CD4-positive, alpha-beta T cell treated with Interleukin-17A for 1 hour (primary cell): ENCODE measurements around the gene DCUN1D2.
"Not testable (repeated sequence)": the region's sequence is repeated elsewhere in the genome, so short reads cannot be mapped to it uniquely, and the experiment has no call there.

ENCODE experiments used
- DNase-seq: peaks from one replicate; pipeline ENCODE4 v3.0.0-alpha.2; 2020

The DCUN1D2 gene

GRCh38 chr13:113490496-113491417, at the start of gene DCUN1D2:
DCUN1D2 (minus strand) TSS chr13:113490711; CDS start chr13:113490669, 42 bp downstream.
- peak; percentile 78 for DNase-seq

- no peak for DNase-seq
Measured at GRCh38 chr13:113539822-113540221, 49.3 kb upstream of the DCUN1D2 start.

- no peak for DNase-seq
Measured at GRCh38 chr13:113539176-113539575, 48.7 kb upstream of the DCUN1D2 start.

GRCh38 chr13:113538689-113539058, 48.2 kb upstream of the DCUN1D2 start:
- DNase-seq = no peak

GRCh38 chr13:113537909-113538688, 47.6 kb upstream of the DCUN1D2 start:
- no peak for DNase-seq

GRCh38 chr13:113537205-113537604, 46.7 kb upstream of the DCUN1D2 start:
- no peak for DNase-seq

GRCh38 chr13:113536461-113537110, 46.1 kb upstream of the DCUN1D2 start:
- no peak for DNase-seq

- DNase-seq = no peak
Measured at GRCh38 chr13:113535381-113535781, 44.9 kb upstream of the DCUN1D2 start.

GRCh38 chr13:113534236-113534860, 43.8 kb upstream of the DCUN1D2 start:
- DNase-seq = no peak

GRCh38 chr13:113533161-113533840, 42.8 kb upstream of the DCUN1D2 start:
- DNase-seq = no peak

- DNase-seq = no peak
Measured at GRCh38 chr13:113532156-113532806, 41.8 kb upstream of the DCUN1D2 start.

GRCh38 chr13:113531041-113531873, 40.7 kb upstream of the DCUN1D2 start:
- DNase-seq = no peak

- no peak for DNase-seq
Measured at GRCh38 chr13:113528813-113529180, 38.3 kb upstream of the DCUN1D2 start.

- DNase-seq = no peak
Measured at GRCh38 chr13:113528101-113528812, 37.7 kb upstream of the DCUN1D2 start.

GRCh38 chr13:113527272-113527958, 36.9 kb upstream of the DCUN1D2 start:
- DNase-seq = no peak

GRCh38 chr13:113526466-113527220, 36.1 kb upstream of the DCUN1D2 start:
- no peak for DNase-seq

GRCh38 chr13:113522438-113522837, 31.9 kb upstream of the DCUN1D2 start:
- DNase-seq = not testable (repeated sequence)

- DNase-seq = no peak
Measured at GRCh38 chr13:113520571-113520970, 30.1 kb upstream of the DCUN1D2 start.

- no peak for DNase-seq
Measured at GRCh38 chr13:113519556-113519955, 29.0 kb upstream of the DCUN1D2 start.
